H9 (cell line): ENCODE data around the gene DDX20. TPM values are rescaled to one million over a fixed set of nuclear protein-coding genes. Genes with fewer than 3 reads are reported as not detected.

ENCODE experiments used
- DNase-seq: peaks from one replicate; pipeline ENCODE4 v3.0.0-alpha.2; 2017
- H2AFZ ChIP-seq: one replicate; pipeline ENCODE4 v1.6.1; 2013; ENCODE audit warnings: mild to moderate bottlenecking, low read length, control low read depth, moderate library complexity
- H2AK5ac ChIP-seq: 2 replicates; pipeline ENCODE4 v1.6.1; 2013; ENCODE audit warnings: low read length, control low read depth, mixed read lengths; ENCODE audit not compliant: insufficient read length
- H2BK120ac ChIP-seq: one replicate; pipeline ENCODE4 v1.6.1; 2013; ENCODE audit warnings: low read depth, mild to moderate bottlenecking, low read length, control low read depth, inconsistent platforms; ENCODE audit not compliant: poor library complexity, severe bottlenecking
- H2BK12ac ChIP-seq: 2 replicates; pipeline ENCODE4 v1.6.1; 2013; ENCODE audit warnings: low read length, control low read depth, mixed read lengths, low read depth; ENCODE audit not compliant: insufficient read length
- H2BK15ac ChIP-seq: 2 replicates; pipeline ENCODE4 v1.6.1; 2013; ENCODE audit warnings: low read depth, low read length, control low read depth
- H2BK20ac ChIP-seq: one replicate; pipeline ENCODE4 v1.6.1; 2013; ENCODE audit warnings: low read depth, mild to moderate bottlenecking, low read length, control low read depth, inconsistent platforms; ENCODE audit not compliant: poor library complexity, severe bottlenecking
- H2BK5ac ChIP-seq: 2 replicates; pipeline ENCODE4 v1.6.1; 2013; ENCODE audit warnings: low read length, control low read depth, mixed read lengths; ENCODE audit not compliant: insufficient read length
- H3K14ac ChIP-seq: 2 replicates; pipeline ENCODE4 v1.6.1; 2013; ENCODE audit warnings: low read length, control low read depth; ENCODE audit not compliant: insufficient read depth
- H3K18ac ChIP-seq: 2 replicates; pipeline ENCODE4 v1.6.1; 2013; ENCODE audit warnings: low read depth, mild to moderate bottlenecking, mixed read lengths, low read length, control low read depth; ENCODE audit not compliant: insufficient read length
- H3K23ac ChIP-seq: 2 replicates; pipeline ENCODE4 v1.6.1; 2013; ENCODE audit warnings: low read length, control low read depth, mixed read lengths, low read depth; ENCODE audit not compliant: insufficient read length
- H3K23me2 ChIP-seq: 2 replicates; pipeline ENCODE4 v1.6.1; 2013; ENCODE audit warnings: low read depth, mild to moderate bottlenecking, mixed read lengths, low read length, control low read depth; ENCODE audit not compliant: insufficient read length, poor library complexity, severe bottlenecking
- H3K27ac ChIP-seq: 2 replicates; pipeline ENCODE4 v1.5.1; 2013; ENCODE audit warnings: low read length, control low read depth, mixed read lengths, low read depth; ENCODE audit not compliant: insufficient read length
- H3K27me3 ChIP-seq: 2 replicates; pipeline ENCODE4 v1.6.1; 2013; ENCODE audit warnings: low read length, control low read depth, inconsistent platforms; ENCODE audit not compliant: insufficient read depth
- H3K4ac ChIP-seq: 2 replicates; pipeline ENCODE4 v1.6.1; 2013; ENCODE audit warnings: low read depth, mild to moderate bottlenecking, control low read depth, inconsistent platforms, low read length, moderate library complexity
- H3K4me1 ChIP-seq: 2 replicates; pipeline ENCODE4 v1.6.1; 2013; ENCODE audit warnings: low read length, control low read depth, inconsistent platforms; ENCODE audit not compliant: insufficient read depth
- H3K4me2 ChIP-seq: 2 replicates; pipeline ENCODE4 v1.6.1; 2013; ENCODE audit warnings: low read length, control low read depth, mixed read lengths; ENCODE audit not compliant: insufficient read length, insufficient read depth
- H3K56ac ChIP-seq: 2 replicates; pipeline ENCODE4 v1.6.1; 2013; ENCODE audit warnings: low read depth, mild to moderate bottlenecking, mixed read lengths, low read length, control low read depth; ENCODE audit not compliant: insufficient read length
- H3K79me1 ChIP-seq: 2 replicates; pipeline ENCODE4 v1.6.1; 2013; ENCODE audit warnings: low read depth, mild to moderate bottlenecking, moderate library complexity, low read length, control low read depth, inconsistent platforms; ENCODE audit not compliant: insufficient read depth, poor library complexity, severe bottlenecking
- H3K79me2 ChIP-seq: 2 replicates; pipeline ENCODE4 v1.6.1; 2013; ENCODE audit warnings: low read length, control low read depth, inconsistent platforms; ENCODE audit not compliant: insufficient read depth
- H3K9ac ChIP-seq: 2 replicates; pipeline ENCODE4 v1.6.1; 2013; ENCODE audit warnings: low read length, control low read depth, mixed read lengths; ENCODE audit not compliant: insufficient read length; ENCODE audit errors: extremely low read depth
- H3K9me3 ChIP-seq: one replicate; pipeline ENCODE4 v1.6.1; 2013; ENCODE audit warnings: low read depth, low read length, inconsistent platforms; ENCODE audit not compliant: control insufficient read depth
- H3T11ph ChIP-seq: one replicate; pipeline ENCODE4 v1.6.1; 2013; ENCODE audit warnings: mild to moderate bottlenecking, low read length, control low read depth, inconsistent platforms
- H4K20me1 ChIP-seq: one replicate; pipeline ENCODE4 v1.6.1; 2013; ENCODE audit not compliant: control insufficient read depth, insufficient read length, insufficient read depth
- H4K5ac ChIP-seq: 2 replicates; pipeline ENCODE4 v1.6.1; 2013; ENCODE audit warnings: low read depth, mild to moderate bottlenecking, mixed read lengths, low read length, control low read depth; ENCODE audit not compliant: insufficient read length
- H4K8ac ChIP-seq: replicated peaks from 2 replicates; pipeline ENCODE4 v1.6.1; 2013; ENCODE audit warnings: low read length, control low read depth, mixed read lengths, low read depth; ENCODE audit not compliant: insufficient read length
- H4K91ac ChIP-seq: 2 replicates; pipeline ENCODE4 v1.6.1; 2013; ENCODE audit warnings: low read depth, mild to moderate bottlenecking, moderate library complexity, mixed read lengths, low read length, control low read depth; ENCODE audit not compliant: insufficient read length
- H3K27ac Mint-ChIP-seq, 3 experiments: 2 replicates in 2 of 3; 3 replicates in 1 of 3; pipeline ENCODE4 v1.8.0; 2020 to 2021; ENCODE audit warnings: mixed read lengths in 3 of 3, mild to moderate bottlenecking in 1 of 3, moderate library complexity in 1 of 3
- H3K27me3 Mint-ChIP-seq: 2 replicates; pipeline ENCODE4 v1.8.0; 2021; ENCODE audit warnings: low read depth, mild to moderate bottlenecking, moderate library complexity, mixed read lengths
- H3K36me3 Mint-ChIP-seq, 3 experiments: 2 replicates in 2 of 3; 3 replicates in 1 of 3; pipeline ENCODE4 v1.8.0; 2020 to 2021; ENCODE audit warnings: low read depth in 3 of 3, mixed read lengths in 3 of 3; ENCODE audit not compliant: insufficient read depth in 1 of 3
- H3K4me1 Mint-ChIP-seq, 2 experiments: 2 replicates each; pipeline ENCODE4 v1.8.0; 2020; ENCODE audit warnings: mixed read lengths in 2 of 2
- H3K4me3 Mint-ChIP-seq, 2 experiments: 2 replicates in 1 of 2; 3 replicates in 1 of 2; pipeline ENCODE4 v1.8.0; 2020 to 2021; ENCODE audit warnings: mild to moderate bottlenecking in 2 of 2, mixed read lengths in 2 of 2, moderate library complexity in 1 of 2
- H3K9me3 Mint-ChIP-seq, 2 experiments: 2 replicates in 1 of 2; 3 replicates in 1 of 2; pipeline ENCODE4 v1.8.0; 2020; ENCODE audit warnings: mild to moderate bottlenecking in 2 of 2, mixed read lengths in 2 of 2, moderate library complexity in 1 of 2
- CTCF ChIP-seq: fragments of 200-600 bp; sonication (generic); conservative IDR thresholded peaks from 3 replicates; pipeline ENCODE4 v1.8.0; 2021; ENCODE audit warnings: antibody characterized with exemption, mild to moderate bottlenecking
- WGBS: extraction: QIAGEN DNeasy Blood & Tissue Kit; methylation state at CpG from one replicate; pipeline ENCODE4 v1.1.7; 2013; ENCODE audit warnings: missing lambda C conversion rate, low lambda C conversion rate, mixed read lengths; ENCODE audit not compliant: insufficient read length; ENCODE audit errors: extremely low coverage; 5-methylcytosine and 5-hydroxymethylcytosine counted together
- total RNA-seq: library from RNA; stranded (reverse); gene quantifications from 2 replicates; pipeline ENCODE4 v1.2.1, GENCODE V29; 2021

Gene DDX20
- total RNA-seq, 1 experiment from 2014 or later = 38.3 TPM

- no peak for TF ChIP-seq CTCF
- no peak for DNase-seq
- H3K27ac ChIP-seq = no peak overlapping the region
- no peak overlapping the region for H3K18ac ChIP-seq
- H3K14ac ChIP-seq = no peak overlapping the region
- H2BK5ac ChIP-seq = no peak overlapping the region
- H2BK120ac ChIP-seq = no peak overlapping the region
- no peak overlapping the region for H3K4ac ChIP-seq
- no peak overlapping the region for H3K23ac ChIP-seq
- no peak overlapping the region for H2BK15ac ChIP-seq
- no peaks in the 10 kb centered on the region for H3K79me2 ChIP-seq
- Mint-ChIP-seq H3K9me3 (no peaks in the 10 kb centered on the region; a peak in 1 of 5 replicates), H3K36me3 (no peaks in the 10 kb centered on the region; a peak in 1 of 7 replicates), H3K4me3 (no peak overlapping the region), H3K27ac (no peak overlapping the region), H3K4me1 (peaks cover 24 to 29% of the 10 kb centered on the region in 2 experiments), H3K27me3 (peaks cover 10% of the 10 kb centered on the region)
- no peak overlapping the region for H4K5ac ChIP-seq
- no peak overlapping the region for H4K91ac ChIP-seq
- H3K4me2 ChIP-seq = no peak overlapping the region
- H2AFZ ChIP-seq = no peak overlapping the region
- H3K4me1 ChIP-seq = peaks cover 2% of the 10 kb centered on the region
- no peak overlapping the region for H3T11ph ChIP-seq
- no peaks in the 10 kb centered on the region for H3K9me3 ChIP-seq
- H3K79me1 ChIP-seq = no peaks in the 10 kb centered on the region
- no peaks in the 10 kb centered on the region for H3K27me3 ChIP-seq
- no peak overlapping the region for H3K9ac ChIP-seq
- no peak overlapping the region for H2AK5ac ChIP-seq
- H4K20me1 ChIP-seq = no peaks in the 10 kb centered on the region
- no CpG with 5 or more reads among the region's 4 CpGs for WGBS
- no peak overlapping the region for H4K8ac ChIP-seq
- no peak overlapping the region for H2BK12ac ChIP-seq
- no peak overlapping the region for H3K56ac ChIP-seq
- H3K23me2 ChIP-seq = no peaks in the 10 kb centered on the region
- no peak overlapping the region for H2BK20ac ChIP-seq
These were observed 7.8 kb upstream of the DDX20 start for GRCh38 chr1:111747947-111748346.
